EH (cell line): ENCODE measurements around the gene SOX10.

Experiments
- DNase-seq: peaks from one replicate; pipeline ENCODE4 v3.0.0-alpha.2; 2015; ENCODE audit warnings: low read depth

The SOX10 gene

DNA sequence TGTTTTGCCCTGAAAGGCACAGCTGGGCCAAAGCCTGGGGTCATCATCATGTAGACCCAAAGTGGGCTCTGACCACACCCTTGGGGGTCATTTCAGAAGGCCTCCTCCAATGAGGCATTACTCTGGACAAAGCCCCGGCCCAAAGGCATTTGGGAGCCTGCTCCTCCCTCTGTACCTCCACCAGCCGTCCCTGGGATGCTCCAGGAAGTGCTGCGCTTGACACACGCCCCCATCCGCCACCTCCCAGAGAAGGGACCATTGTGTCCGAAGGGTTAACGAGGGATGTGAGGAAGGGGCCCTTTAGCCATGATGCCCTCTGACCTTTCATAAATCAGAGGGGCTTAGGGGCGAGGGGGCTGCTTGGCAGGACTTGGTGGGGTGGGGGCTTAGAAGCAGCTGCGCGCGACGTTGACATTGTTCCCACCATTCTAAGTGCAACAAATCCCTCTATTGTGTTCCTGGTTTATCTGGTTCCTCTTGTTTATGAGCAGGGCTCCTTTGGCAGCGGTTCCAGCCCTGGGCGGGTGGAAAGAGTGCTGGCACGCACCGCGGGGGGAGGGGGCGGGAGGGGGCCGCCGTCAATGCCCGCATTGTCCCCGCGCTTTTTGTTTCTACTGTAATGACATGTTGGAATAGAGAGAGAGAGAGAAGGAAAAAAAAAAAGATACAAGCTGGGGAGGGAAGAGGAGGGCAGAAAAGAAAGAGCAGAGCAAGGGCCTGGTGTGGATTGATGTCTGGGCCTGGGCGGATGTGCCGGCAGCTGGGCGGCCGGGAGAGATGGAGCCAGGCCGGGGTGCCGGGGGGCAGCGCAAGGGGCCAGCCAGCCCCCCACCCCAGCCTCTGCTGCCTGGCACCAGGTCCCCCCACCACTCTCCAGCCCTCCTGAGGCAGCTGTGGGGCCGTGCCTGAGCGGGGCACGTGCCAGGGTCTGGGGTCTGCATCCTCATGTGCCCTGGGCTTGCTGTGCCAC, 32.1 kb upstream of the SOX10 start:
- DNase-seq: no peak

GRCh38 chr22:38014083-38014482, 29.7 kb upstream of the SOX10 start:
- no peak for DNase-seq

- DNase-seq: peak; percentile 12
Measured at GRCh38 chr22:38012604-38013072, 28.3 kb upstream of the SOX10 start.

DNA sequence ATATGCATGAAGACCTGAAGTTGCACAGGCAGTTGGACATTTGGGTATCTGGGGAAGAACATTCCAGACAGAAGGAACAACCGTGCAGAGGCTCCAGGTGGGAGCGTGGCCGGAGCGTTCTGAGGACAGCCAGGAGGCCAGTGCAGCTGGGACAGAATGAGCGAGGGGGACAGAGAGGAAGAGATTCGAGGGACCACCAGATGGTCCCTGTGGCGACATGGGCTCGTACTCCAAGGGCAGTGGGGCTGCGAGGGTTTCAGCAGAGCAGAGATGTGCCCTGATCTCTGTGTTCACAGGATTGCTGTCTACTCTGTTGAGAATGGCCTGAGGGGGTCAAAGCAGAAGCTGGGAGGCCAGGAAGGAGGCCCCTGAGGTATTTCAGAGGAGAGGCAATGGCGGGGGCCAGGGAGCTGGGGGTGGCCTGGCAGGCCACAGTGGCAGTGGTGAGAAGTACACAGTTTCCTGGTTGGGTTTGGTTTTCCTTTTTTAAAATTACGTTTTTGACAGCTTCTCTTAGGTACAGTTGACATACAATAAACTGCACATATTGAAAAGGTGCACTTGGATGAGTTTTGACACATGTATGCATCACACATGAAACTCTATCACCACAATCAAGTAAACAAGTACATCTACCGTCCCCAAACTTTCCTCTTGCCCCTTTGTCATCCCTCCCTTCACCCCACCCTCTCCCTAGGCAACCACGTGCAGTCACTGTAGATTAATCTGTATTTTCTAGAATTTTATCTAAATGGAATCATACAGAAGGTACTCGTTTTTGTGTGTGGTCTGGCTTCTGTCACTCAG, 24.8 kb upstream of the SOX10 start:
- no peak for DNase-seq

DNA sequence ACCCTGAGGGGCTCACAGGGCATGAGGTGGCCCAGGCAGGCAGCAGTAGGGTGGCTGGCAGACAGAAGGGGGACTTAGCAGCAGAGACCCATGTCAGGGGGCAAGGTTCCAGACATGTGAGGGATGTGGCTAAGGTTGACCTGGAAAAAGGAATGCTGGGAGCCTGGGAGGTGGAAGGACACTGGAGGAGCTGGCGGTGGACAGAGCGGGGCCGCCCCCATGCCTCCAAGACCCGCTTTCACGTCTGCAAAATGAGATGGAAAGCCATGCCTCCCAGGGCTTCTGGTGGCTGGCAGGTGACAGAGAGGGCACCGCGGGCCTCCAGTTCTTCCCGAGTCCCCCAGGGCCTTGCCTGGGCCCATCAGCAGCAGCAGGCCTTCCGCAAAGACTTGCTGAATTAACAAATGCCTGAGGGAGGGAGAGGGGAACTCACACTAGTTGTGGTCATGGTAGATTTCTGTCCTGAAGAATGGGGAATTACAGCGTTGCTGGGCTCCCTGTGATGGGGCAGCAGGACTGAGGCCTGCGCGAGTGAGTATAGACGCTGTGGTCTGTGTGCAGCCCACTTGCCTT, 23.1 kb upstream of the SOX10 start:
- DNase-seq: no peak

- DNase-seq: no peak
Measured at GRCh38 chr22:38006906-38007305, 22.6 kb upstream of the SOX10 start.

- DNase-seq: no peak
Measured at GRCh38 chr22:38005943-38006342, 21.6 kb upstream of the SOX10 start.

DNA sequence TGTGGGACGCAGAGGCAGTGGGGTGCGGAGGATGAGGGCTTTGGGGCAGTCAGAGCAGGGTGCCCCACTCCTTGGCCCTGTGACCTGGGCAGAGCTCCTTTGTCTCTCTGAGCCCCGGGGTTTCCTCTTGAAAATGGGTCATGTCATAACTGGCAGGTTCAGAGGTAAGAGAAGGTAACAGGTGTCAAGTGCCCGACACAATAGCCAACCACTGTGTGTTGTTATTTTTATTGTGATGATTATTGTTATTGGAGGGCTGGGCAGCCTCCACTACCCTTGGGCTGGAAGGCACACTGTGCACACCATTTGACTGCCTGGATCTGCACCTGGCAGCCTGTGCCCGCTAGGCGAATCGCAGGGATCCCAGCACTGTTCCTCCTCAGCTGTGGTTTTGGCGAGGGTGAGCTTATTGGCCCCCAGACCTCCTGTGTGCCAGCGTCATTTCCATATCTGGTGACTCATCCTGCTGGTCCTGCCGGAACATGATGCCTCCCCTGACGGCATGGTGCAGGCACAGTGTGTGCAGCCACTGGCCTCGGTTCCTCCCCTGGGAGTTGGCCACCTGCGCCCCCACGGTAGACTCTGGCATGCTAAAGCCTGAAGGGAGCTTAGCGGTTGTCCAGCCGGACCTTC, 15.4 kb upstream of the SOX10 start:
- peak; percentile 44 for DNase-seq

DNA sequence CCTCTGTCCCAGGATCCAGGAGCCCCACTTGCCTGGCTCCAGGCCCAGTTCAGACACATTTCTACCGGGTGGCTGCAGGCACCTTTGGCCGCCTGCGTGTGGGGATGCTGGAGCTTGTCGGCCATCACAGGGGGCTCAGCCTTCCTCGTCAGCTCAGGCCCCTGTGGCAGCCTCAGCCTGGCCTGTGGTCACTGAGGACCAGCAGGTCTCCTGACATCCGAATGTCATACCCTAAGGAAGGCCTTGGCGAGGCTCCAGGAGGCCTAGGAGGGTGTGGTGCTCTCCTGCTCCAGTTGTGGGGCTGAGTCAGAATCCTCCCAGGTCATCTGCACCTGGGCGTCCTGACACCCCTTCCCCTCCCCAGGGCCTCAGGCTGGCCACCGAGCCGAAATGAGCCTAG, 14.9 kb upstream of the SOX10 start:
- DNase-seq: no peak

DNA sequence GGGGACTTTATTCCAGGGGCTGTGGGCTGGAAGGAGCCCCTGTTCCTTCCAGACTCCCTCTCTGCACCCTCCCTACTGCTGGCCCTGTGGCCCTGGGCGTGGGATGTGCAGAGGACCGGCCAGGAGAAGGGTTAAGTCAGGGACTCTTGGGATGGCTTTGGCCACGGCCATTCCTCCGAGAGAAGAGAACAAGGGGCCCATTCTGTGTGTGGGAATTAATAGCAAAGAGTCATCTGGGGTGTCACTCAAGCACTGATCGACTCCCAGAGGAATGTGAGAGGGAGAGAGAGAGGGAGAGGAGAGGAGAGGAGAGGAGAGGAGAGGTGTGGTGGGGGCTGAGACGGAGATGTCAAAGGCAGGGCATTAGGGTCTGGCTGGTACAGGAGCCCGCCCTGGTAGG, 14.2 kb upstream of the SOX10 start:
- no peak for DNase-seq

GRCh38 chr22:37996515-37997246, 12.3 kb upstream of the SOX10 start:
- no peak for DNase-seq

- no peak for DNase-seq
Measured at GRCh38 chr22:37996079-37996478, 11.7 kb upstream of the SOX10 start.

DNA sequence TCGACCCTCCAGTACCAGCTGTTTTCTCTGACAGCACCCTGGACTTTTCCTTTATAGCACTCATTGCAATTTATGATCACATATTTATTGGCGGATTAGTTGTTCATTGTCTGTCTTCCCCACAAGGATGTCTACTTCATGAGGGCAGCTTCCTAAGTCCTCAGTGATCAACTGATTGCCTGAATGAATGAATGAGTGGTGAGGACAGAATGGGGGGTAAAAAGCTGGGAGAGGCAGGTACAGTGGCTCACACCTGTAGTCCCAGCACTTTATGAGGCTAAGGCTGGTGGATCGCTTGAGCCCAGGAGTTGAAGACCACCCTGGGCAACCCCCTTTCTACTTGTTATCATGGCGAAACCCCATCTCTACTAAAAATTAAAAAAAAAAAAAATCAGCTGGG, 11.1 kb upstream of the SOX10 start:
- no peak for DNase-seq

GRCh38 chr22:37994982-37995381, 10.6 kb upstream of the SOX10 start:
- DNase-seq: no peak

DNA sequence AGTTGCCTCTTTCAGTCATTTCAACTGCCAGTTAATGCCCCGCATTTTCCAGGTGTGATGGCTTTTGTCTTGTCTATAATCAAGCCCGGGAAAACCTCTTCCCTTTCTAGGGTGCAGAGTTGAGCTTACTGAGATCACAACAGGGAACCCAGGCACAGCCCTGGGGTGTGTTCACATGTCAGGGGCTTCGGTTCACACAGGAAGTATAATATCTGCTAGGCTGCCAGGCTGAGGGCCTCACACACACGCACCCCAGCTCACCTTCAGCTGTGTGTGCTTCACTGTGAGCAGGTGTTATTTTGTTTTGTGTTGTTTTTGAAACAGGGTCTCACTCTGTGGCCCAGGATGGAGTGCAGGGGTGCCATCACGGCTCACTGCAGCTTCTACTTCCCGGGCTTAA, 9.7 kb upstream of the SOX10 start:
- DNase-seq: no peak

- DNase-seq: no peak
Measured at GRCh38 chr22:37991731-37992442, 7.5 kb upstream of the SOX10 start.

GRCh38 chr22:37990862-37991261, 6.5 kb upstream of the SOX10 start:
- no peak for DNase-seq

- no peak for DNase-seq
Measured at GRCh38 chr22:37990301-37990700, 5.9 kb upstream of the SOX10 start.

DNA sequence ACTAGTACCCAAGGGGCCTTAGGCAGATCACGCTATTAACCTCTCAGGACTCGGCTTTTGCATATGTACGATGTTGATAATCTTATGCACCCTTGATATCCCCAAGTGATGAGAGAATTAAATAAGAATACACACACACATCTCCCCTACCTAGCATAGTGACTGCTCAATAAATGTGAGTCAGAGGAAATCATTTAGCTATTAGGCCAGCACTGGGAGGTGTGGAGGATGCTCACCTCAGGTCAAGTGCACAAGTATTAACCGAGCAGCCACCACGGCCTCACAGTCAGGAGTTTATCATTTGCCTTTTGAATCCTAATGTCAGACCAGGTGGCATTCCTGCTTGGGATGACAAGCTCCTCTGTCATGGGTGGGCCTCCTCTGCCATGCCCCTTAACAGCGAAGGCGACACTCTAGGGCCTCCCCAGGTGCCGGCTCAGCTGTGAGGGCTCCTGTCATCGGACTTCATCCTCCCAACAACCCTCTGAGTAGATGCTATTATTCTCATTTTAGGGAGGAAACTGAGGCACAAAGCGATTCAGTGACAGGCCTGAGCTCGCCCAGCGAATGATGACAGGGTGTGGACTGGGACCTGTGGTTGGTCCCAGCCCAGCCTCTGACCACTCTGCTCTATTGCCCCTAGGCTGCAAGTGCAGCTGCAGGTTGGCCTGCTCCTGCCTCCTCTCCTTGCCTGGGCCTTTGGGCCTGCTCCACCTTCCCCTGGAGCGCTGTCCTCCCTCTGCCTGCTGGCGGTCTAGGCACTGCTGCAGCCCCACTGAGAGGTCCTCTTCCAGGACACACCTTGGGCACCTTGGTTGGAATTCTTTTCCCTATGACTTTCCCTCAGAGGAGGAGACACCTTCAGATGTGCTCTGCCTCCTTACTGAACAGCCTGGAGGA, 5.0 kb upstream of the SOX10 start:
- DNase-seq: no peak

- no peak for DNase-seq
Measured at GRCh38 chr22:37986371-37986770, 2.0 kb upstream of the SOX10 start.
